Endothelial cell (in vitro differentiated cells): ENCODE data around the gene VASP. TPM values are rescaled to one million over a fixed set of nuclear protein-coding genes. Genes with fewer than 3 reads are reported as not detected.

Source experiments
- DNase-seq: peaks from one replicate; pipeline ENCODE4 v3.0.0; 2021; ENCODE audit warnings: low spot score
- H3K27ac Mint-ChIP-seq: one replicate; pipeline ENCODE4 v1.8.0; 2021; ENCODE audit warnings: mixed read lengths, inconsistent platforms; ENCODE audit not compliant: unreplicated experiment
- H3K27me3 Mint-ChIP-seq: one replicate; pipeline ENCODE4 v1.8.0; 2021; ENCODE audit warnings: mild to moderate bottlenecking, moderate library complexity, mixed read lengths, inconsistent platforms; ENCODE audit not compliant: unreplicated experiment
- H3K36me3 Mint-ChIP-seq: one replicate; pipeline ENCODE4 v1.8.0; 2021; ENCODE audit warnings: mild to moderate bottlenecking, low read depth, mixed read lengths, inconsistent platforms; ENCODE audit not compliant: unreplicated experiment
- H3K4me1 Mint-ChIP-seq: one replicate; pipeline ENCODE4 v1.8.0; 2021; ENCODE audit warnings: mild to moderate bottlenecking, mixed read lengths, inconsistent platforms; ENCODE audit not compliant: unreplicated experiment
- H3K4me3 Mint-ChIP-seq: one replicate; pipeline ENCODE4 v1.8.0; 2021; ENCODE audit warnings: mild to moderate bottlenecking, mixed read lengths, inconsistent platforms; ENCODE audit not compliant: unreplicated experiment
- H3K9me3 Mint-ChIP-seq: one replicate; pipeline ENCODE4 v1.8.0; 2021; ENCODE audit warnings: mixed read lengths, inconsistent platforms; ENCODE audit not compliant: unreplicated experiment
- total RNA-seq: library from RNA; stranded (reverse); fragmentation: NEBNext Ultra II Directional; extraction: Animal tissue kit (Norgen Biotek cat#: 25700); gene quantifications from one replicate; pipeline ENCODE4 v1.2.1, GENCODE V29; 2021; ENCODE audit not compliant: unreplicated experiment
- TF ChIP-seq, protein P1 (sequence below): fragments of 200-600 bp; sonication (generic); IDR thresholded peaks from one replicate; pipeline ENCODE4 v1.5.0; 2021; ENCODE audit warnings: antibody characterized with exemption; ENCODE audit not compliant: unreplicated experiment

VASP gene
- total RNA-seq, 1 donor from 2014 or later, result 246 TPM

DNA sequence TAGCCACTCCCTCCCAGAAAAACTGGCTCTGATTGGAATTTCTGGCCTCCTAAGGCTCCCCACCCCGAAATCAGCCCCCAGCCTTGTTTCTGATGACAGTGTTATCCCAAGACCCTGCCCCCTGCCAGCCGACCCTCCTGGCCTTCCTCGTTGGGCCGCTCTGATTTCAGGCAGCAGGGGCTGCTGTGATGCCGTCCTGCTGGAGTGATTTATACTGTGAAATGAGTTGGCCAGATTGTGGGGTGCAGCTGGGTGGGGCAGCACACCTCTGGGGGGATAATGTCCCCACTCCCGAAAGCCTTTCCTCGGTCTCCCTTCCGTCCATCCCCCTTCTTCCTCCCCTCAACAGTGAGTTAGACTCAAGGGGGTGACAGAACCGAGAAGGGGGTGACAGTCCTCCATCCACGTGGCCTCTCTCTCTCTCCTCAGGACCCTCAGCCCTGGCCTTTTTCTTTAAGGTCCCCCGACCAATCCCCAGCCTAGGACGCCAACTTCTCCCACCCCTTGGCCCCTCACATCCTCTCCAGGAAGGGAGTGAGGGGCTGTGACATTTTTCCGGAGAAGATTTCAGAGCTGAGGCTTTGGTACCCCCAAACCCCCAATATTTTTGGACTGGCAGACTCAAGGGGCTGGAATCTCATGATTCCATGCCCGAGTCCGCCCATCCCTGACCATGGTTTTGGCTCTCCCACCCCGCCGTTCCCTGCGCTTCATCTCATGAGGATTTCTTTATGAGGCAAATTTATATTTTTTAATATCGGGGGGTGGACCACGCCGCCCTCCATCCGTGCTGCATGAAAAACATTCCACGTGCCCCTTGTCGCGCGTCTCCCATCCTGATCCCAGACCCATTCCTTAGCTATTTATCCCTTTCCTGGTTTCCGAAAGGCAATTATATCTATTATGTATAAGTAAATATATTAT is 33.3 kb upstream of the VASP start:
- H3K27me3 Mint-ChIP-seq, result peaks cover 62% of the 10 kb centered on the region

DNA sequence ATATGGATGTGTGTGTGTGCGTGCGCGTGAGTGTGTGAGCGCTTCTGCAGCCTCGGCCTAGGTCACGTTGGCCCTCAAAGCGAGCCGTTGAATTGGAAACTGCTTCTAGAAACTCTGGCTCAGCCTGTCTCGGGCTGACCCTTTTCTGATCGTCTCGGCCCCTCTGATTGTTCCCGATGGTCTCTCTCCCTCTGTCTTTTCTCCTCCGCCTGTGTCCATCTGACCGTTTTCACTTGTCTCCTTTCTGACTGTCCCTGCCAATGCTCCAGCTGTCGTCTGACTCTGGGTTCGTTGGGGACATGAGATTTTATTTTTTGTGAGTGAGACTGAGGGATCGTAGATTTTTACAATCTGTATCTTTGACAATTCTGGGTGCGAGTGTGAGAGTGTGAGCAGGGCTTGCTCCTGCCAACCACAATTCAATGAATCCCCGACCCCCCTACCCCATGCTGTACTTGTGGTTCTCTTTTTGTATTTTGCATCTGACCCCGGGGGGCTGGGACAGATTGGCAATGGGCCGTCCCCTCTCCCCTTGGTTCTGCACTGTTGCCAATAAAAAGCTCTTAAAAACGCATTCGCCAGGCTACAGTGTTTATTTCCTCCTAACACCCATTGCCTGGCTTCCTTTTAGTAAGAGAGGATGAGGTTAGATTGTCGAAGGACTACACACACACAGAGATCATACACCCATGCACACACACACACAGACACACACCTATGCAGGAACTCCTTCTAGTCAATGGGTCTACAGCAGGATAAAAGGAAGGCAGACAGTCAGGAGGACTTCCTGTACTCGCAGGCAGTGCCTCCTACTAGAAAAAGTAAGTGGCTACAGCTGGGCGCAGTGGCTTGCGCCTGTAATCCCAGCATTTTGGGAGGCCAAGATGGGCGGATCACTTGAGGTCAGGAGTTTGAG is 32.4 kb upstream of the VASP start:
- Mint-ChIP-seq H3K36me3 (peaks cover 17% of the 10 kb centered on the region), H3K27me3 (peaks cover 56% of the 10 kb centered on the region), H3K4me3 (peak overlapping the region; percentile 48), H3K4me1 (peaks cover 38% of the 10 kb centered on the region), H3K27ac (peak overlapping the region; percentile 44), H3K9me3 (no peaks in the 10 kb centered on the region)
- DNase-seq, result no peak
- TF ChIP-seq, protein P1, sequence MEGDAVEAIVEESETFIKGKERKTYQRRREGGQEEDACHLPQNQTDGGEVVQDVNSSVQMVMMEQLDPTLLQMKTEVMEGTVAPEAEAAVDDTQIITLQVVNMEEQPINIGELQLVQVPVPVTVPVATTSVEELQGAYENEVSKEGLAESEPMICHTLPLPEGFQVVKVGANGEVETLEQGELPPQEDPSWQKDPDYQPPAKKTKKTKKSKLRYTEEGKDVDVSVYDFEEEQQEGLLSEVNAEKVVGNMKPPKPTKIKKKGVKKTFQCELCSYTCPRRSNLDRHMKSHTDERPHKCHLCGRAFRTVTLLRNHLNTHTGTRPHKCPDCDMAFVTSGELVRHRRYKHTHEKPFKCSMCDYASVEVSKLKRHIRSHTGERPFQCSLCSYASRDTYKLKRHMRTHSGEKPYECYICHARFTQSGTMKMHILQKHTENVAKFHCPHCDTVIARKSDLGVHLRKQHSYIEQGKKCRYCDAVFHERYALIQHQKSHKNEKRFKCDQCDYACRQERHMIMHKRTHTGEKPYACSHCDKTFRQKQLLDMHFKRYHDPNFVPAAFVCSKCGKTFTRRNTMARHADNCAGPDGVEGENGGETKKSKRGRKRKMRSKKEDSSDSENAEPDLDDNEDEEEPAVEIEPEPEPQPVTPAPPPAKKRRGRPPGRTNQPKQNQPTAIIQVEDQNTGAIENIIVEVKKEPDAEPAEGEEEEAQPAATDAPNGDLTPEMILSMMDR, result no peak

More for the DNA sequence above, 33.3 kb upstream of the VASP start:
- DNase-seq, result no peak
- H3K9me3 Mint-ChIP-seq, result no peaks in the 10 kb centered on the region
- H3K27ac Mint-ChIP-seq, result peak overlapping the region; percentile 67
- peaks cover 41% of the 10 kb centered on the region for H3K4me1 Mint-ChIP-seq
- H3K4me3 Mint-ChIP-seq, result peak overlapping the region; percentile 48
- H3K36me3 Mint-ChIP-seq, result peaks cover 17% of the 10 kb centered on the region
- TF ChIP-seq, protein P1, result no peak

DNA sequence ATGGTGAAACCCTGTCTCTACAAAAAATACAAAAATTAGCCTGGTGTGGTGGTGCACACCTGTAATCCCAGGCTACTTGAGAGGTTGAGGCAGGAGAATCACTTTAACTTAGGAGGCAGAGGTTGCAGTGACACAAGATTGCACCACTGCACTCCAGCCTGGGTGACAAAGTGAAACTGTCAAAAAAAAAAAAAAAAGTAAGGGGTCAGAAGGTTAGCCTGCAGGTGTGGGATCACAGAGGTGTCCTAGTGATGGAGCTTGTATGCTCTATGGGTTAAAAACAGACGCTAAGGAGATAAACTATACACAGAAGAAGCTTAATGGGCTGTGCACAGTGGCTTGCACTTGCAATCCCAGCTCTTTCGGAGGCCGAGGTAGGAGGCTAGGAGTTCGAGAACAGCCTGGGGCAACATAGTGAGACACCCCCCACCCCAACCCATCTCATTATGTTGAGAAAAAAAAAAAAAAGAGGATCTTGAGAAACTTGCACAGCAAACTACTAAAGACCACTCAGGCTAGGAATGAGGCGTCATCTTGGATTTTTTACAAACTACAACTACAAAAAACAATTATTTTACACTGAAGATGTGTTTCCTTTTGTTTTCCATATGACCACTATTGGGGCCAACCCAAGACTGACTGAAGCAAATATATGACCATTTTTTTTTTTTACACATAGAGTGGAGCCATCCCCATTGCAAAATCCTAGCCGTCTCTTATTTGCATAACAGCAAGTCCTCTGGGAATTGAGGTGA is 31.6 kb upstream of the VASP start:
- Mint-ChIP-seq H3K27me3 (peaks cover 49% of the 10 kb centered on the region), H3K4me1 (peaks cover 36% of the 10 kb centered on the region), H3K36me3 (peaks cover 17% of the 10 kb centered on the region), H3K4me3 (peak overlapping the region; percentile 31), H3K27ac (peak overlapping the region; percentile 44), H3K9me3 (no peaks in the 10 kb centered on the region)
- TF ChIP-seq, protein P1, result no peak
- no peak for DNase-seq

DNA sequence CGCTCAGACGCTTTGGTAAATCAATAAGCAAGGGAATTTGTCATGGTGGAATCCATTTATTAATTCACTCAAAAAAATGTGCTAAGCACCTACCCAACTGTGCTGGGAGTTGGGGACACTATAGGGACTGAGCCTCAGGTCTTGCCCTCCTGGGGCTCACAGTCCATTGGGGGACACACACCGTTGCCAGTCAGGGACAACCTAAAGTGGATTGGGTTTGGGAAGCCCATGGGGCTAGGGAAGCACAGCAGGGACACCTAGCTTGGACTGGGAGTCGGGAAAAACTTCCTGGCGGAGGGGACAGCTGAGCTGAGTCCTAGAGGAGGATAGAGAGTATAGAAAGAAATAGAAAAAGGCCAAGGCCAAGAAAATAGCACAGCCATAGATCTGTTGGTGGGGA is 31.0 kb upstream of the VASP start:
- TF ChIP-seq, protein P1, result no peak
- Mint-ChIP-seq H3K4me1 (peaks cover 36% of the 10 kb centered on the region), H3K36me3 (peaks cover 16% of the 10 kb centered on the region), H3K27me3 (peaks cover 43% of the 10 kb centered on the region), H3K4me3 (peak overlapping the region; percentile 42), H3K9me3 (no peaks in the 10 kb centered on the region), H3K27ac (no peak overlapping the region)
- DNase-seq, result no peak
